ENCODE measurements around the gene TLE2.

The TLE2 gene

GRCh38 chr19:3026768-3027167 lies 2.3 kb downstream of the TLE2 start:
- TF ChIP-seq EGR1 (IDR thresholded peaks at IDR 0.05): no peak
- no peak for TF ChIP-seq REST (IDR thresholded peaks at IDR 0.05; ENCODE audit: low read depth)
- TF ChIP-seq NFIC (IDR thresholded peaks at IDR 0.05): no peak
- TF ChIP-seq ZBTB7A (IDR thresholded peaks at IDR 0.05; ENCODE audit: low read depth): no peak
- no peak for TF ChIP-seq CREB1 (IDR thresholded peaks at IDR 0.05; ENCODE audit: low read depth)
- TF ChIP-seq YY1 (IDR thresholded peaks at IDR 0.05; ENCODE audit: low read depth): no peak
- TF ChIP-seq TCF12 (IDR thresholded peaks at IDR 0.05; ENCODE audit: low read depth): no peak
- no peak for TF ChIP-seq TAF1 (IDR thresholded peaks at IDR 0.05; ENCODE audit: low read depth)
- no peak for TF ChIP-seq FOXM1 (IDR thresholded peaks at IDR 0.05; ENCODE audit: borderline replicate concordance, low read depth)
- no peak for TF ChIP-seq CEBPB (IDR thresholded peaks at IDR 0.05)
- TF ChIP-seq MAX (IDR thresholded peaks at IDR 0.05): no peak
- TF ChIP-seq TEAD4 (IDR thresholded peaks at IDR 0.05): no peak
- no peak for TF ChIP-seq RAD21 (IDR thresholded peaks at IDR 0.05; ENCODE audit: low read depth)
- no peak for TF ChIP-seq EP300 (IDR thresholded peaks at IDR 0.05; ENCODE audit: borderline replicate concordance)
- TF ChIP-seq USF1 (IDR thresholded peaks at IDR 0.05): no peak

- TF ChIP-seq TAF1 (IDR thresholded peaks at IDR 0.05; ENCODE audit: low read depth): no peak
- TF ChIP-seq ZBTB7A (IDR thresholded peaks at IDR 0.05; ENCODE audit: low read depth): no peak
- TF ChIP-seq YY1 (IDR thresholded peaks at IDR 0.05; ENCODE audit: low read depth): no peak
- no peak for TF ChIP-seq CEBPB (IDR thresholded peaks at IDR 0.05)
- no peak for TF ChIP-seq EGR1 (IDR thresholded peaks at IDR 0.05)
- TF ChIP-seq REST (IDR thresholded peaks at IDR 0.05; ENCODE audit: low read depth): no peak
- no peak for TF ChIP-seq CREB1 (IDR thresholded peaks at IDR 0.05; ENCODE audit: low read depth)
- TF ChIP-seq USF1 (IDR thresholded peaks at IDR 0.05): no peak
- no peak for TF ChIP-seq FOXM1 (IDR thresholded peaks at IDR 0.05; ENCODE audit: borderline replicate concordance, low read depth)
- no peak for TF ChIP-seq MAX (IDR thresholded peaks at IDR 0.05)
- TF ChIP-seq TCF12 (IDR thresholded peaks at IDR 0.05; ENCODE audit: low read depth): no peak
- TF ChIP-seq NFIC (IDR thresholded peaks at IDR 0.05): no peak
- no peak for TF ChIP-seq EP300 (IDR thresholded peaks at IDR 0.05; ENCODE audit: borderline replicate concordance)
- no peak for TF ChIP-seq TEAD4 (IDR thresholded peaks at IDR 0.05)
- no peak for TF ChIP-seq RAD21 (IDR thresholded peaks at IDR 0.05; ENCODE audit: low read depth)
Observed at GRCh38 chr19:3025549-3025886, 3.6 kb downstream of the TLE2 start.

- TF ChIP-seq EGR1 (IDR thresholded peaks at IDR 0.05) (no peak), RAD21 (IDR thresholded peaks at IDR 0.05; ENCODE audit: low read depth) (no peak), USF1 (IDR thresholded peaks at IDR 0.05) (no peak), CEBPB (IDR thresholded peaks at IDR 0.05) (no peak), TCF12 (IDR thresholded peaks at IDR 0.05; ENCODE audit: low read depth) (no peak), REST (IDR thresholded peaks at IDR 0.05; ENCODE audit: low read depth) (no peak), CREB1 (IDR thresholded peaks at IDR 0.05; ENCODE audit: low read depth) (no peak), TAF1 (IDR thresholded peaks at IDR 0.05; ENCODE audit: low read depth) (no peak), YY1 (IDR thresholded peaks at IDR 0.05; ENCODE audit: low read depth) (no peak)
Observed at GRCh38 chr19:3024870-3025548, 4.1 kb downstream of the TLE2 start.

GRCh38 chr19:3024509-3024869 lies 4.6 kb downstream of the TLE2 start:
- TF ChIP-seq CREB1 (IDR thresholded peaks at IDR 0.05; ENCODE audit: low read depth): no peak
- TF ChIP-seq NFIC (IDR thresholded peaks at IDR 0.05): no peak
- no peak for TF ChIP-seq USF1 (IDR thresholded peaks at IDR 0.05)
- no peak for TF ChIP-seq MAX (IDR thresholded peaks at IDR 0.05)
- TF ChIP-seq RAD21 (IDR thresholded peaks at IDR 0.05; ENCODE audit: low read depth): no peak
- no peak for TF ChIP-seq TCF12 (IDR thresholded peaks at IDR 0.05; ENCODE audit: low read depth)
- TF ChIP-seq TAF1 (IDR thresholded peaks at IDR 0.05; ENCODE audit: low read depth): no peak
- TF ChIP-seq CEBPB (IDR thresholded peaks at IDR 0.05): no peak
- no peak for TF ChIP-seq ZBTB7A (IDR thresholded peaks at IDR 0.05; ENCODE audit: low read depth)
- no peak for TF ChIP-seq TEAD4 (IDR thresholded peaks at IDR 0.05)
- no peak for TF ChIP-seq EP300 (IDR thresholded peaks at IDR 0.05; ENCODE audit: borderline replicate concordance)
- no peak for TF ChIP-seq FOXM1 (IDR thresholded peaks at IDR 0.05; ENCODE audit: borderline replicate concordance, low read depth)
- TF ChIP-seq REST (IDR thresholded peaks at IDR 0.05; ENCODE audit: low read depth): no peak
- TF ChIP-seq EGR1 (IDR thresholded peaks at IDR 0.05): no peak

Data from Ishikawa (cell line).